ENCODE data around the gene PABPN1L. TPM values are rescaled to one million over a fixed set of nuclear protein-coding genes. Genes with fewer than 3 reads are reported as not detected.

The PABPN1L gene
- total RNA-seq, 1 donor from 2014 or later, result not detected

- no peak for DNase-seq (ENCODE audit: low spot score)
- H3K4me1 ChIP-seq, result no peaks in the 10 kb centered on the region
- H3K27ac Mint-ChIP-seq, result no peak overlapping the region
- no peak for TF ChIP-seq EZH2phosphoT487 (IDR thresholded peaks at IDR 0.05)
- no peak for TF ChIP-seq EZH2 (IDR thresholded peaks at IDR 0.05)
- TF ChIP-seq CTCF (IDR thresholded peaks at IDR 0.05), result no peak
- H3K27ac ChIP-seq, result no peak overlapping the region
- peaks cover 3% of the 10 kb centered on the region for H3K4me1 Mint-ChIP-seq
- no peaks in the 10 kb centered on the region for H3K36me3 ChIP-seq
- no peaks in the 10 kb centered on the region for H3K9me3 Mint-ChIP-seq
- no peaks in the 10 kb centered on the region for H3K36me3 Mint-ChIP-seq
- no peaks in the 10 kb centered on the region for H3K9me3 ChIP-seq (ENCODE audit: low read depth)
- H3K27me3 ChIP-seq, result no peaks in the 10 kb centered on the region
- H3K4me2 ChIP-seq, result no peak overlapping the region
- no peak overlapping the region for H3K9ac ChIP-seq
- peak overlapping the region; percentile 24 for H3K4me3 Mint-ChIP-seq
- no peaks in the 10 kb centered on the region for H3F3A ChIP-seq (ENCODE audit: low read depth)
- peaks cover 8% of the 10 kb centered on the region for H3K27me3 Mint-ChIP-seq (ENCODE audit: insufficient read depth, low read depth)
- no peak overlapping the region for H3K4me3 ChIP-seq
- H2AFZ ChIP-seq (replicated peaks), result no peak overlapping the region
- H3K79me2 ChIP-seq (ENCODE audit: low read depth), result no peaks in the 10 kb centered on the region
- peaks cover 4% of the 10 kb centered on the region for H4K20me1 ChIP-seq (ENCODE audit: low read depth)
Measured at GRCh38 chr16:88843256-88843655, 23.2 kb downstream of the PABPN1L start.

- no peaks in the 10 kb centered on the region for H3K9me3 Mint-ChIP-seq
Measured at GRCh38 chr16:88842806-88843205, 23.7 kb downstream of the PABPN1L start.

GRCh38 chr16:88842308-88842756, 24.1 kb downstream of the PABPN1L start:
- H3K27ac Mint-ChIP-seq, result no peak overlapping the region
- TF ChIP-seq CTCF (IDR thresholded peaks at IDR 0.05) (no peak), EZH2 (IDR thresholded peaks at IDR 0.05) (no peak), EZH2phosphoT487 (IDR thresholded peaks at IDR 0.05) (no peak)
- no peaks in the 10 kb centered on the region for H3F3A ChIP-seq (ENCODE audit: low read depth)

More at GRCh38 chr16:88842806-88843205, 23.7 kb downstream of the PABPN1L start:
- Histone ChIP-seq H3K9ac (no peak overlapping the region), H3K9me3 (ENCODE audit: low read depth) (no peaks in the 10 kb centered on the region), H3K27ac (no peak overlapping the region), H3K79me2 (ENCODE audit: low read depth) (no peaks in the 10 kb centered on the region), H2AFZ (replicated peaks) (no peak overlapping the region), H3K36me3 (no peaks in the 10 kb centered on the region), H4K20me1 (ENCODE audit: low read depth) (peaks cover 4% of the 10 kb centered on the region), H3K4me1 (no peaks in the 10 kb centered on the region), H3F3A (ENCODE audit: low read depth) (no peaks in the 10 kb centered on the region), H3K4me3 (no peak overlapping the region), H3K27me3 (no peaks in the 10 kb centered on the region), H3K4me2 (no peak overlapping the region)
- Mint-ChIP-seq H3K4me3 (peak overlapping the region; percentile 24), H3K27ac (no peak overlapping the region), H3K27me3 (ENCODE audit: insufficient read depth, low read depth) (peaks cover 8% of the 10 kb centered on the region), H3K4me1 (peaks cover 3% of the 10 kb centered on the region), H3K36me3 (no peaks in the 10 kb centered on the region)
- TF ChIP-seq EZH2 (IDR thresholded peaks at IDR 0.05) (no peak), EZH2phosphoT487 (IDR thresholded peaks at IDR 0.05) (no peak), CTCF (IDR thresholded peaks at IDR 0.05) (no peak)
- DNase-seq (ENCODE audit: low spot score), result no peak

More at GRCh38 chr16:88842308-88842756, 24.1 kb downstream of the PABPN1L start:
- DNase-seq (ENCODE audit: low spot score), result no peak
- peaks cover 4% of the 10 kb centered on the region for H4K20me1 ChIP-seq (ENCODE audit: low read depth)
- Mint-ChIP-seq H3K27me3 (ENCODE audit: insufficient read depth, low read depth) (peaks cover 8% of the 10 kb centered on the region), H3K36me3 (no peaks in the 10 kb centered on the region), H3K9me3 (no peaks in the 10 kb centered on the region), H3K4me3 (no peak overlapping the region), H3K4me1 (peaks cover 3% of the 10 kb centered on the region)
- no peak overlapping the region for H3K9ac ChIP-seq
- no peak overlapping the region for H3K4me2 ChIP-seq
- H3K9me3 ChIP-seq (ENCODE audit: low read depth), result no peaks in the 10 kb centered on the region
- no peak overlapping the region for H3K4me3 ChIP-seq
- H3K4me1 ChIP-seq, result no peaks in the 10 kb centered on the region
- no peak overlapping the region for H2AFZ ChIP-seq (replicated peaks)
- H3K27ac ChIP-seq, result no peak overlapping the region
- no peaks in the 10 kb centered on the region for H3K27me3 ChIP-seq
- H3K79me2 ChIP-seq (ENCODE audit: low read depth), result no peaks in the 10 kb centered on the region
- H3K36me3 ChIP-seq, result no peaks in the 10 kb centered on the region

Measured in neural progenitor cell (in vitro differentiated cells).